Measurements from ENCODE around the gene DNASE1L1.
"Not testable (repeated sequence)": the region's sequence is repeated elsewhere in the genome, so short reads cannot be mapped to it uniquely, and the experiment has no call there.

Gene DNASE1L1

DNA sequence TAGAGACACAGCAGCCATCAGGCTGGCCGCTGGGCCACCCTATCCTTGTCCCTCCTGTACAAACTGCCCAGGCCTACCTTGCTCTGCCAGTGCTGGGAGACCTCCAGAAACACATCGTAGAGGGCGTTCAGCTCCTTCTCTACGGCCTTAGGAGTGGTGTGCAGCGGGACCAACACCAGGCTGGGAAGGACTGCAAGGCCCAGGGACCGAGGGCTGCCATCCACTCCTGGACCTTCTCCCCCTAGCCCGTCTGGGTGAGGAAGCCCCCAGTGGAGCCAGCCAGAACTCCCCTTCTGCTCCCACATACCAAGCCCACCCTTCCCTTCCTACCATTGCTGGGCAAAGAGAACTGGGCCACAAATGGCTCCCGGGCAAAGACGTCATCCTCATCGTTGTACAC is 5.9 kb downstream of the DNASE1L1 start:
- no peak for DNase-seq

DNA sequence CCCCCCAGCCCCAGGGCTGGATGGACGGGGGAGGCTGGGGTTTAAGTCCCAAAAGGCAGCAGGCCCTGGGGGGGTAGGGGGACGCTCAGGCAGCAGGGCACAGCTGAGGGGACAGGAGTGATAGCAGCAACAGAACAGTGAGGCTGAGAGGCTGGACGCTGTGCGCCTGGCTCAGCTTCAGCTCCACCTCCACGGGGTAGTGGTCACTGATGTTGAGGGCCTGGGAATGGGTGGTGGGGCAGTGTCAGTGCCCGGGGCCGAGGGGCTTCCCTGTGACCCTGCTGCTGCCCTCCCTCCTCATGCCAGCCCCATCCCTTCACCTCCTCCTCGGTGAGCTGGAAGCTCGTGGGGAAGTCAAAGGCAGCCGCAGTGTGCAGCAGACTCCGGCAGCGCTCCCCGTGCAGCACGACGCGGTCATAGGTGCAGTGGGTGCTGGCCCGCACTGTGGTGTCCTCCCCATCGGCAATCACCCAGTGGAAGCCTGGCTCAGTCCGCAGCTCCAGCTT is 6.4 kb downstream of the DNASE1L1 start:
- DNase-seq: no peak

DNA sequence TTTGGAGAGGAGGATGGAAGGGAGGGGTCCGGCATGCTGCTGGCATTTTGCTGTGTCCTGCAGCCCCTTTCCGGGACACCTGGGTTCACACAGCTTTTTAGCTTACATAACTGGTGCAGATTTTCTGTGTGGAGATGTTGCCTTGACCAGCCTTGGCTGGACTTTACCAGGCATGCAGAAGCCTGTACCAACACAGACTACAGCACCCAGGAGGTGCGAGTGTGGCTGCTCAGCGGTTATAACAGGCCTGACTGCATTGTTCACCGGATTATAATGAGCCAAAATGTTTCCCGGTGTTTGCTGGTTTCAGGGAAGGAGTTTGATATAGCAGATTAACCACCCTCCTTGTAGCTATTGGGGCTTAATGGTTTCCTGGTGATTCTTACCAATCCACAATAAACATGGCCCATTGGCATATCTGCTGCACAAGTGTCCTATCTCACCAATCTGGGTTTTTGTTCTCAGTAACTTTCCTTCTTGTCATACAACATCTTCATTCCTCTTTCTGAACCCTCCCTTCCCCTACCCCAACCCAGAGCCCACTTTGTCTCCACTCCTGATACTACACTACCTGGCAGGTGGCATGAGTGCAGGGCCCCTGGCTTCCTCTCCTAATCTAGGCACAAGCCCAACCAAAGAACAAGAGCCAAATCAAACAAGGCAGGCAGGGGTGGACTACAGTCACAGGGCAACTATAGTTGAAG is 7.0 kb downstream of the DNASE1L1 start:
- peak; percentile 29 for DNase-seq

DNA sequence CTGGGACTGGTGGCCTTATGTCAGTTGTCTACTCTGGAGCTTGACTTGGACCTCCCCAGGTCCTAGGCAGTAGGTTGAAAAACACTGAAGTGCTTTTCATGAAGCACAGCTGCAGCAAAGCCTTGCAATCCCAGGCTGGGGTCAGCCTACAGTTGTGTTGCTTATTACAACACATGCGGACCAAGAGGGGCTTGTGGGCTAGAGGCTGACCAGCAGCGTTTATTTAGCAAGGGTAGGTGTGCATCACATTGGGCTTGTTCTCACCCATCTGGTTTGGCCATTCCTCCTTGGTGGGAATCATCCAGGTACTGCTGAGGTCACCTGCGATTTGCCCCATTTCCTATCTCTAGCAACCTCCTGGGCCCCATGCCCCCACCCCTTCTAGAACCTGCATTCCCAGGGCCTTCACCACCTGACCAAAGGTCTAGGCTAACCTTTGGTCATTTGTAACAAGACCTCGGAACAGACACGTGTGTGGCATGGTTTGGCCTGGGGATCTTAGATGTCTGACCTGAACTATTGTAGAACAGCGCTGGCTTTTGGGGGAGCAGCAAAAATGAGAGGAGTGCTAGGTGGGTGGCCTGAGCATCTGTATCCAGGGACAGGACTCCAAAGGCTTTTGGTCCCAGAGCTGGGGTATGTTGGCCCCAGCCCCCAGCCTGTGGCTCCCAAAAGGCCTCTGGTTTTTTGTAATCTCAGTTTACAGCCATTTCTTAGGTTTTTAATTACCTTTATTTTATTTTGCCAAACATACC is 7.8 kb downstream of the DNASE1L1 start:
- peak; percentile 46 for DNase-seq

DNA sequence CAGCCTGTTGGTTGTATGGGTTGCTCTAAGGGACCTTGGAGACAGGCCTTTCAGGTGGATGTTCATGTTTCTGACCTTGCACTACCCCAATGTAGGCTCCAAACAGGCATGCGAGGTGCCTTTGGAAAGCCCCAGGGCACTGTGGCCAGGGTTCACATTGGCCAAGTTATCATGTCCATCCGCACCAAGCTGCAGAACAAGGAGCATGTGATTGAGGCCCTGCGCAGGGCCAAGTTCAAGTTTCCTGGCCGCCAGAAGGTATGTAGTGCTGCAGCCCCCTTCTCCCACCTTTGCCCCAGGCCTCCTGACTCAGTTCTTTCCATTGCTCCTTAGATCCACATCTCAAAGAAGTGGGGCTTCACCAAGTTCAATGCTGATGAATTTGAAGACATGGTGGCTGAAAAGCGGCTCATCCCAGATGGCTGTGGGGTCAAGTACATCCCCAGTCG is 8.7 kb downstream of the DNASE1L1 start:
- not testable (repeated sequence) for DNase-seq

DNA sequence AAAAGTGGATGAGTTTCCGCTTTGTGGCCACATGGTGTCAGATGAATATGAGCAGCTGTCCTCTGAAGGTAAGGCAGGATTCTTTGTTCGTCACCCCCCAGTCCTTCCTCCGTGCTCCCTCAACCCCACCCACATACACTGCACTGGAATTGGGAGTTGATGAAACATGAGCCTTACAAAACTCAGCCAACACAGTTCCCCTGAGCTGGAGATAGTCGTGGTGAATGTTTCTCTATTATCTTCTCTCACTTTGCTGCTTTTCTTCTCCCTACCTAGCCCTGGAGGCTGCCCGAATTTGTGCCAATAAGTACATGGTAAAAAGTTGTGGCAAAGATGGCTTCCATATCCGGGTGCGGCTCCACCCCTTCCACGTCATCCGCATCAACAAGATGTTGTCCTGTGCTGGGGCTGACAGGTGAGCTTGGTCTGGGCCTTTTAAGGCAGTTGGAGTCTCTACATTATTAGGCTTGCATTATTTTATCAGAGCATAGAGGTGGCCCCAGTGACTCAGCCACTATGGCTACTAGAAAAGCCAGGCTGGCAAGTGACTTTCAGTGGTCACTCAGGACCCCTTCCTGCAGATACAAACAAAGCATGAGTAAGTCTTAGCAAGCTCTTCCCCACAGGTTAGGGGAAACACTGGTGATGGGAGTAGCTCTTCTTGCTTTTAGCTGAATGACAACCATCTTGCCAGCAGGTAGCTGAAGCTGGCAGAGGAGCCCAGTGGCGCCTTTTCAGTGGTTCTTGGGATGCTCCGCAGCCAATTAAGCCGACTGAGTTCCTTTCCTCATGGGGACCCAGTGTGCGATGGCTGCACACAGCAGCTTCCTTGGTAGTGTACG is 9.3 kb downstream of the DNASE1L1 start:
- no peak for DNase-seq

DNA sequence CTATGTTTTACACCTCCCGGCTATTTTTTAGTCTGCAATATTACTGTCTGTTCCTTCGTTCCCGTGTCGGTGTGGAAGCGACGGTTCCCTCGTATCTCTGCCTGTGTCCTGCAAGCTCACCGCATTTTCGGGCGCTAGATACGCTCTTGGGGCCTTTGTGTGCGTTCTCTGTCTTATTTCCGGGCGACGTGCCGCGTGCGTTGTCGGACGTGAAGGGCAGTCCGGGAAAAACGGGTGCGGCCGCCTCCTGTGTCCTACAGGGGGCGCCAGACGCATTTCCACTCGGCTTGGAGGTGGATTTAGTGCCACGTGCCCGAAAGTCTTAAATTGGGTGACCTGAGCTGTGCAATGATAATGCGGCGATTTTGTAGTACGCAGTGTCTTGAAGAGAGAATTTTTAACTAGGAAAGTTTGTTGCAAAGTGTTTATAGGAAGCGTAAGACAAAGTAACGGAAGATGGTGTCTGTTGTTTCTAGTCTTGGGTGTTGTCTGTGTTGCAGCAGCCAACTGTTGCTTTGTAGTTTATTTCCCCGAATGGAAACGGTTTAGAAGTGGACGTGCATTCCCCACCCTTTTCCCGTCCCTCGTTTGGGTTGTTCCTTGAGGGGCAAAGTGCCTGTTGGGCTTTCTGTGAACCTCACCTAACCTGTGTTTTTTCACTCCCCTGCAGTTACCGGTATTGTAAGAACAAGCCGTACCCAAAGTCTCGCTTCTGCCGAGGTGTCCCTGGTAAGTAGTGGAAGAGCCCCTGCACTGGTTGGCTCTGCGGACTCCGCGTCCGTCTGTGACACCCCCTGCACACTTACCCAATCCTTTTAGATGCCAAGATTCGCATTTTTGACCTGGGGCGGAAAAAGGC is 10.2 kb downstream of the DNASE1L1 start:
- DNase-seq: peak; percentile 81

DNA sequence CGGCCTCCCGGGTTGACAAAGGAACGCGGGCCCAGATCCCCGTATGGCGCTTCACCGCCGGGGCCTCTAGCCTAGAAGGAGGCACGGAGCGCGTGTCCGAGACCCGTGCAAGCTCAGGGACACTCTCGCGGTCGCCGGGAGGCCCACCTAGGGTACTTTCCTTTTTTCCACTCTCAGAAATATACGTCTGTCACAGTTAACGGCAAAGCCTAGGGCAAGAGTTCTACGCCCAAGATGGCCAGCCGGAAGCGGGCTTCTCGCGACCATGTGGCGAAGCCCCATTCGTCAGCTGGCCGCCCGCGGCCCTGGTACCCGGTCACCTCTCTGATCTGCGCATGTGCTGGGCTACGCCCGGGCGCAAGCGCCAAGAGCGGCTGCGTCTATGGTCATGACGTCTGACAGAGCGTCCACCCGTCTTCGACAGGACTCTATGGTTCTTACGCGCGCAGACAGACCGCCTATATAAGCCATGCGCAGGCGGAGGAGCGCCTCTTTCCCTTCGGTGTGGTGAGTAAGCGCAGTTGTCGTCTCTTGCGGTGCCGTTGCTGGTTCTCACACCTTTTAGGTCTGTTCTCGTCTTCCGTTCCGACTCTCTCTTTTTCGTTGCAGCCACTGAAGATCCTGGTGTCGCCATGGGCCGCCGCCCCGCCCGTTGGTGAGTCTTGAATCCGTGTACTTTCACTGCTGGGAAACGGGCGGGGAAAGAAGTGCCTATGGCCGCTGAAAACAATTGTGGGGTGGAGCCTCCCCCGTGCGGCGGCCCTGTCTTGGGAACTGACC is 11.0 kb downstream of the DNASE1L1 start, which contains the start of gene RPL10:
Gene RPL10, plus strand, starts transcription at position 490 of the 780 bp plus-strand sequence. Its CDS starts 143 bp downstream, at position 633.
- DNase-seq: peak; percentile 97

DNA sequence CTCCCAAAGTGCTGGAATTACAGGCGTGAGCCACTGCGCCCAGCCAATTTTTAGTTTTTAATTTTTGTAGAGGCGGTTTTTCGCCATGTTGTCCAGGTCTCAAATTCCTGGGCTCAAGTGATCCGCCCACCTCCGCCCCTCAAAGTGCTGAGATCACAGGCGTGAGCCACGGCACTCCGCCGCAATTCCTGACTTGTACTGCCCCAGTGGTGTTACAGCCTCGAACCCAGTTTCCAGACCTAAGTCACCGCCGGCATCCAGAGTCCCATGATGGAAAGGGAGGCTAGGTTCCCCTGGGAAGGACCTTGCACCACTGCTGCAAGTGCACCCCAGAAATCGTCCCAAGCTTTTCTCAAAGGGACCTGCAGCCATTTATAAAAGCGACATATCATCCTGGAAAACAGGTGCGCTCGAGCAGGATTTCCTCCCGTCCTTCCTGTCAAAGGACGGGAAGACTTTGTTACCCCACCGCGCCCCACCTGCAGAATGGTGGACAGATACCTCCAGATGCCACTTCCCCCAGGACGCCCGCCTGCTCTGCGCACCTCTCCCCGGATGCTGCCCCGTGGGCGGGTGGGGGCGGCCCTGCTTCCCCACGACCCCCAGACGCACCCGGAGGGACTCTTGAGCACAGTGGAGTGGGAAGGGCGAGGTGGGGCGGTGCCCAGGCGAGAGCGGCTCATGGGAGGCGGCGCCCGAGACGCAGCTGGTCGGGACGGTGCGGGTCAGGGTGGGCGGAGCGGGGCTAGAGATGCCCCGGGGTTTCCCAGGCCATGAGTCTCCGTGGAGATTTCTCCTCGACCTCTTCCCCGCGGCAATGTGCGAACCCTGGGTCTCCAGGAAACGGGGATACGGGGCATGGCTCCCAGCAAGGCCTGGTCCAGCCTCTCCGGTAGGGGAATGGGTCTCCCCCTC is 11.8 kb downstream of the DNASE1L1 start:
- peak; percentile 65 for DNase-seq

DNA sequence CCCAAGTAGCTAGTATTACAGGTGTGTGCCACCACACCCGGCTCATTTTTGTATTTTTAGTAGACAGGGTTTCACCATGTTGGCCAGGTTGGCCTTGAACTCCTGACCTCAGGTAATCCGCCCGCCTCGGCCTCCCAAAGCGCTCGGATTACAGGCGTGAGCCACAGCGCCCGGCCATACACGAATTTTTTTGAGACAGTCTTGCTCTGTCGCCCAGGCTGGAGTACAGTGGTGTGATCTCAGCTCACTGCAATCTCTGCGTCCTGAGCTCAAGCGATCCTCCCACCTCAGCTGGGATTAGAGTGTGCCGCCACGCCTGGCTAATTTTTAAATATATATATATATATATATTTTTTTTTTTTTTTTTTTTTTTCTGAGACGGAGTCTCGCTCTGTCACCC is 12.7 kb downstream of the DNASE1L1 start:
- not testable (repeated sequence) for DNase-seq

DNA sequence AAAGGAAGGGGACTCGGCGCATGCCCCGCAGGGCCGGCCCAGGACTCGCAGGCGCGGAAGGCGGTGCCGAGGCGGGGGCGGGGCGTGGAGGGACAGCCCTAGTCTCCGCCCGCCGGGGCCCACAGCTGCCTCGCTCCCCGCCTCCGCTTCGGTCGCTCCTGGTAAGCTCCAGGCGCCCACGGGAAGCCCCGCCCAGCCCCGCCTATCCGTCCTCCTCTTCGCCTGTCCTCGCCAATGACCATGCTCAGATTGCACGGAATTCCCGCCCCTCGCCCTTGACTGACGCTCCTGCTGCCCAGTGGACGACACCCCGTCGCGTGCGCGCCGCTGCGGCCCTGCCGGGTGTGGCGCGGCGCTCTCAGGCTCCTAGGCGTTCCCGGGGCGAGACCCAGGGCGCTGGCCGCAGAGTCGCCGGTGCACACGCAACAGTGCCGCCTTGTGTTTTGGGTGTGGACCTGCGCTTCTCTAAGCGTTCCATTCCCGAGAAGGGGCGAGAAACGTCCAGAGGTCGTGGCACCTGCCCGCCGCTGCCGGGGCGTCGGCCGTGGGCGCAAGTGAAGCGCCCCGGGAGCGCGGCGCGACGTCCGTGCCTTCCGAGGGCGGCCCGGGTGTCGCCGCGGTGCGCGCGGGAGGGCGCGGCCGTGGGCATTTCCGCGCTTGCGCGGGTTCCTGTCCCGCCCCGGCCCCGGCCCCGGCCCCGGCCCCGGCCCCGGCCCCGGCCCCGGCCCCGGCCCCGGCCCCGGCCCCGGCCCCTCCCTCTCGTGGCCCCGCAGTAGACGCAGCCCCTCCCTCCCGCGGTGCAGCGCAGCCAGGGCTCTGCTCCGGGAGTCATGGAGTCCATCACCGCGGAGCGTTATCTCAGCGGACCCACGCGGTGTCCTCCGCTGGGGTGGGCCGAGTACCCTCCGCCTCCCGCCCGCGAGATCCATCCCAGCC is 19.0 kb downstream of the DNASE1L1 start:
- DNase-seq: not testable (repeated sequence)

DNA sequence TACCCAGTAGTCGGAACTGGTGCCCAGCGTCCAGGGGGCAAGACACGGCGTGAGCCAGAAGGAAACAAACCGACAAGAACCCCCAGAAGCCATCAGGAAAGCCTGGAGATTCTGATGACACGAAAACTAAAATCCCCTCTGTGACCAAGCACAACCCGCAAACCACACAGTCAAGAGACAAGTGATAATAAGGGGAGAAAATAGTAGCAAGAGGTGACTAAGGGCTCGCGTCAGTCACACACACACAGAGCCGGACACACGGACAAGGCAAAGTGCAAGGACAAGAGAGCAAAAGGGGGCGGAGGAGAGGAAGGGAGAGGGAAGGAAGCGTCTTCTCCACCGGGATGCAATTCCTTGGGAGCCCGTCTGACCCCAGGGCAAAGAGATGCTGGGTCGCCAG is 20.4 kb downstream of the DNASE1L1 start:
- DNase-seq: not testable (repeated sequence)

DNA sequence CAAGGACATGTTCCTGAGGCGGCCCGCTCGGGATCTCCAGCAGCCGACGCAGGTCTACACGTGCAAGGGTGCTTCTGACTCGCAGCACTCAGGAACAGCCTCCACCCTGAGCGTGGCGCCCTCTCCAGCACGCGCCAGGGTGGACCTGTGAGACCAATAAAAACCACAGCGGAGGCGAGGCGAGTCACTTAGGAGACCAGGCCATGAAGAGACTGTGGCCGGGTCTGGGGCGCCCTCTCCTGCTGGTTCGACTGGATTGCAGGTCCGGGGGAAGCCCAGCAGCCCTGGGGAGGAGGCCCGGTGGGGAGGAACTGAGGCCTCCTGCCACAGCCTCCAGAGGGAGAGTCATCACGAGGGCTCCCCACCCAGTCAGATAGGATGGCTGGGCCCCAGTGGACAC is 21.0 kb downstream of the DNASE1L1 start:
- DNase-seq: not testable (repeated sequence)

DNA sequence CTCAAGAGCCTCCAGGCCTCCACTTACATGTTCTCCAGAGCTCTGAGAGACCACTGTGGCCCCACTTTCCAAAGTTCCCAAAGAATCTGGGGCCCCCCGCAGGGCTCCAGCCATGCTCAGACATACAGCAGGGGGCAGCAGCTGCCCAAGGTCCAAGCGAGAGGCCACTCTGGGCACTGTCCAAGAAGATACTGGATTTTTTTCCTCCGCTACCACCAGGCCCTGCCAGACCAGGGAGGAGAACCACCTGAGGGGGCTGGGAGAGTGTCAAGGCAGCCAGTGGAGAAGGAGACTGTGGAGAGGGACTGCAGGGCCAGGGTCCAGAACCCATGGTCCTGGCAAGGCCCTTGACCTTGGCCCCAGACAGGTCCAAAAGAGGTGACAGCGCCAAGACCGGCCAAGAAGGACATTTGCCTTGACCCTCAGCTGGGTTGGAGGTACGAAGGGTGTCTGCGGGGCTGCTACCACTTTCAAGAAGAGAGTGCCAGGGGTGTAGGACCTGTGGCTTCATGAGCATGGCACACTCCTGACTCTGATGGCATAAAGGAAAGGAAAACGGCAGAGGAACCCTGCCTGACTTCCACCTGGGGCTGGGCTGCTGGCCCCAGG is 24.7 kb downstream of the DNASE1L1 start:
- no peak for DNase-seq

DNA sequence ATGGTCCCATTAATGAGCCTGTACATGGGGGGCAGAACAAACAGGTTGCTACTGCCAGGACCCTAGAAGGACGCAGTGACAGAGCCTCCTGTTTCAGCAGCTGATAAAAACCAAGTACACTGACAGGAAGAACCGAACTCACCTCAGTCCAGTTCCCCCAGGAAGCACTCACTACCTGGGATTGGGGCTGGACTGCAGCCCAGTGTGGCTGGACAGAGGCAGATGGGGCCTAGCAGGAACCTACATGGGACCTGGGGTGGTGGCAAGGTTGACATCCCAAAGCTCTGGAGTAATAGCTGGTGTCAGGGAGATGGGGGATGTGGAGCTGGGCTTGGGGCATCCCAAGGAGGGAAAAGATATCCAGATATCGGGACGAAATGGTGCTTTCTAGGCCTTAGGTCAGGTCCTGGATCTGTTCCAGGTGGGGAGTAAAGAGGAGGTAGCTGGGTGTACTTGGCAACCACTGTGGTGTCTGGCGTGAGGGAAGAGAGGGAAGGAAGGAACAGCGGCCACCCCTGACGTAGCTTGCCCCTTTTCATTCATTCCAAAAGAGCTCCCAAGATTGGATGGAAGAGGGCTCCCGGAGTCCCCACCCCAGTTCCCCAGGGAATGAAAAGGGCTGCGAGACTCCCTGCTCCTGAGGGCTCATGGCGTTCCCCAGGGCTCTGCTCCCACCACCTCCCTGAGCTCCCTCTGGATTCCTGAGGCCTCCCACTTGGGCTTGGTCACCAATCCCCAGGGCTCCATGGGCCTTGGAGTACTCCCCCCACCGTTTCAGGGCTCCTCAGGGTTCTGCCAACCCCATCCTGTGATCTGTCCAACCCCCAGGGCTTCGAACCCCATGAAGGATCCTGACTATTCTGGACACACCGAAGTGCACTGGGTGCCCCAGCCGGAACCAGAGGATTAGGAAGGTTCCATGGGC is 25.4 kb downstream of the DNASE1L1 start:
- no peak for DNase-seq

DNA sequence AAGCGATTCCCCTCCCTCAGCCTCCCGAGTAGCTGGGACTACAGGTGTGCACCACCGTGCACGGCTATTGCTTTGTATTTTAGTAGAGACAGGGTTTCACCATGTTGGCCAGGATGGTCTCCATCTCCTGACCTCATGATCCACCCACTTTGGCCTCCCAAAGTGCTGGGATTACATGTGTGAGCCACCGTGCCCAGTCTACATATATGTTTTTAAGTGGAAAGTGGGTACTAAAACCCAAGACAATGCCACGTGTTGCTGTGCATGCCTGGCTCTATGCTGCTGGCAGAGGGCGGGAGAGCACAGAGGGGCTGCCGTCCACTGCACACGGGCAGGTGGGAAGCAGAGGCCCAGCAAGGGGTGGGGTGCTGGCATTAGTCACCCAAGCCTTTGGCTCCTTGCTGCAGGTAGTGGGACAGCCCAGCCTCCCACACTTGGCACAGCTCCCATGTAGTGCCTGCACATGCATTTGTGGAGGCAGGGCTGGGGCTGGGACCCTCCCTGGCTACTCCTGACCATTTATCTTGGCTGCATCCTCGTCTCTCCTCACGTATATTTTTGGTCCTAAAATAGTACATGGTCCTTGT is 26.5 kb downstream of the DNASE1L1 start:
- DNase-seq: no peak

DNA sequence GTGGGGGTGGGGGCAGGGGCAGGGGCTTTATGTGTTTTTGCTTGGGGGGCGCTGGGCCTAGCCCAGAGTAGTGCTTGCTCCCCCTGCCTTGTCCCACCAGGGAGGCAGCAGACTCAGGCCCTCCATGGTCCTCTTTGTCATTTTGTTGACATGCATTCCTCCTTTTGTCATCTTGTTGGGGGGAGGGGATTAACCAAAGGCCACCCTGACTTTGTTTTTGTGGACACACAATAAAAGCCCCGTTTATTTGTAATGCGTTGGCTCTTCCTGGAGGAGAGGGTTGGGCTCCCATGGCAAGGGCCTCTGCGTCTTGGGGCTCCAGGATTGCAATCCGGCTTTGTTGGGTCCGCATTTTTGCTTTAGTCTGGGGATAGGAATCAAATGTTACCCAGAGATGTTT is 27.8 kb downstream of the DNASE1L1 start:
- no peak for DNase-seq
